Lung (tissue), 16 donors: ENCODE measurements around the gene USP16. TPM values are rescaled to one million over a fixed set of nuclear protein-coding genes. Genes with fewer than 3 reads are reported as not detected.

Experiments used
- ATAC-seq: fragments of 200-7000 bp; cut with Tn5 transposase; one replicate; pipeline ENCODE4 v1.9.1; 2020; ENCODE audit warnings: moderate number of reproducible peaks; ENCODE audit not compliant: insufficient read depth, low FRiP score
- DNase-seq, 3 donors: peaks; one replicate each; pipeline ENCODE4 v3.0.0-alpha.2; 2013 to 2017
- H3K27ac ChIP-seq, 2 donors: one replicate each; pipeline ENCODE4 v1.5.1; 2013; ENCODE audit warnings: mild to moderate bottlenecking in 2 of 2, moderate library complexity in 2 of 2, control low read depth in 1 of 2, inconsistent platforms in 1 of 2, low read depth in 1 of 2, low read length in 1 of 2
- H3K27me3 ChIP-seq, 3 donors: one replicate each; pipeline ENCODE4 v1.5.1; 2013; ENCODE audit warnings: low read length in 2 of 3; ENCODE audit not compliant: control insufficient read depth in 3 of 3, insufficient read depth in 3 of 3
- H3K36me3 ChIP-seq, 4 donors: one replicate each; pipeline ENCODE4 v1.5.1; 2013; ENCODE audit warnings: low read length in 4 of 4, mild to moderate bottlenecking in 1 of 4, moderate library complexity in 1 of 4; ENCODE audit not compliant: control insufficient read depth in 4 of 4, insufficient read depth in 4 of 4
- H3K4me1 ChIP-seq, 5 donors: one replicate each; pipeline ENCODE4 v1.5.1; 2013; ENCODE audit warnings: low read length in 5 of 5, mild to moderate bottlenecking in 2 of 5, moderate library complexity in 1 of 5; ENCODE audit not compliant: control insufficient read depth in 5 of 5, insufficient read depth in 5 of 5
- H3K4me3 ChIP-seq: one replicate; pipeline ENCODE4 v1.5.1; 2013; ENCODE audit warnings: mild to moderate bottlenecking, control low read depth, moderate library complexity
- H3K9ac ChIP-seq, 2 donors: one replicate each; pipeline ENCODE4 v1.5.1; 2013; ENCODE audit warnings: low read length in 2 of 2, control low read depth in 1 of 2; ENCODE audit not compliant: insufficient read depth in 1 of 2
- H3K9me3 ChIP-seq, 4 donors: one replicate each; pipeline ENCODE4 v1.5.1; 2013; ENCODE audit warnings: low read length in 3 of 4, mild to moderate bottlenecking in 1 of 4, moderate library complexity in 1 of 4; ENCODE audit not compliant: control insufficient read depth in 4 of 4, insufficient read depth in 3 of 4
- WGBS, 2 donors: extraction: QIAGEN DNeasy Blood & Tissue Kit; methylation state at CpG; one replicate each; pipeline ENCODE4 v1.1.7; 2013; 5-methylcytosine and 5-hydroxymethylcytosine counted together
- long read RNA-seq, 5 donors: transcript quantifications; one replicate each; lab custom pipeline, GENCODE V29; 2026
- polyA plus RNA-seq, 2 donors: library from polyadenylated mRNA; stranded (reverse); fragments of 200-250 nt; gene quantifications; one replicate each; pipeline ENCODE4 v1.2.1, GENCODE V29; 2013
- total RNA-seq, 2 donors: library from RNA; depleted of rRNA in 1 of 2; stranded (reverse); fragments of >200 nt in 1 of 2; gene quantifications; one replicate each; pipeline ENCODE4 v1.2.1, GENCODE V29; 2014 to 2021
- TF ChIP-seq, protein P1 (sequence below): IDR thresholded peaks from 2 replicates; pipeline ENCODE4 v1.5.1; 2012; ENCODE audit warnings: mild to moderate bottlenecking; ENCODE audit errors: control extremely low read depth, extremely low read depth
- donor health status: control.
- donor health status: control.
- donor health status: Bipolar disorder and iron deficiency.
- donor health status: healthy.
- donor health status: DM: yes; HTN: yes; CAD: no.

The USP16 gene
- total RNA-seq (10 to 100 TPM; 33.2 to 42.3 TPM), polyA plus RNA-seq (10 to 100 TPM; 22.7 to 23.9 TPM)
- long read RNA-seq, donor 1, partial matches to known transcripts = 0 of 5 reads
- long read RNA-seq, donor 1, other reads (novel, unspliced or antisense) = 0 of 5 reads
- long read RNA-seq, donor 2 = 0 reads
- long read RNA-seq, donor 3, partial matches to known transcripts = 0 of 3 reads
- long read RNA-seq, donor 3, other reads (novel, unspliced or antisense) = 0 of 3 reads
- long read RNA-seq, donor 4, partial matches to known transcripts = 0 of 3 reads
- long read RNA-seq, donor 4, other reads (novel, unspliced or antisense) = 0 of 3 reads
- long read RNA-seq, donor 5, partial matches to known transcripts = 0 of 2 reads
- long read RNA-seq, donor 5, other reads (novel, unspliced or antisense) = 0 of 2 reads

DNA sequence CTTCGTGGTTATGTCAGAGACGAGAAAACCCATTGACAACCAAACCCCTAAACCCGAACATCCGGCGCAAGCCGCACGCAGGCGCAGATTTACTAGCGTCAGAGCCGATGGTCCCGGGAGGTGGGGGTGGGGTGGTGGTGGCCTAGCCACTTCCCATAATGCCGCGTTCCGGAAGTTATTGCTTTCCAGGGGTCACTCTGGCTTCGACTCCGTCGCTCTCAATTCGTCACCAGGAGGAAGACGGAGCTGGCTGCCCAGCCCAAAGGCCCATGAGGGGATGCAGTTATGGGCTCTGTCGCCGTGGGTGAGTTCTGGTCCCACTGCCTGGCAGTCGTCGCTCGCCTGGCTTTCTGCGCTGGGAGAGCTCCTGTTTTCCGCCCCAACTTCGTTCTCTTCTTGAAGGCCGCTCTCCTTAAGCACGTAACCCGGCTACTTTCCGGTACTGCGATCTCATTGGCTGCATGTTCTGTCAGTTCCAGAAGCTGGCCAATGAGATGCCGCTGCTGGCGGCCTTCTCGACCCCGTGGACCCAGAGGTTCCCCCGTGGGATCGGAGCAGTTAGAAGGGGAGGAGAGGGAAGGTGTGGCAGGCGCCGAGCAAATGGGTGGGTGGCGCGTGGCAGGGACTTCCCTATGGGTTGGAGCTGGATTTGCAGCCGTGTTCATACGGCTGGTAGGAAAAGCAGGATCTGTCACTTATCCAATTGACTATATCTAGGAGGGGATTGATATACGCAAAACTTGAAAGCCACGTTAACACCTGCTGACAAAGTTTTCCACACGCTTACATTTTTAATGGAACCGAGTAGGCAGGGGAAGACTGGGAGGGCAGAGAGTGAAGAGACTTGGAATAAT is at the start of gene USP16:
Gene USP16, plus strand, starts transcription at position 195 of the 854 bp plus-strand sequence. CDS start 3,246 bp downstream, outside the sequence.
- H3K4me3 ChIP-seq = peak within 1 kb of the TSS; percentile 82
- DNase-seq (peak; percentile 97 to 99 (median 98)), ATAC-seq (peak; percentile 97)
- WGBS, 2 donors = 0% methylated on average over 48 of the region's 48 CpGs
- peaks cover 0 to 4% (median 2%) of the 10 kb centered on the region in 4 donors for H3K36me3 ChIP-seq
- no peaks in the 10 kb centered on the region for H3K9me3 ChIP-seq
- no peaks in the 10 kb centered on the region for H3K27me3 ChIP-seq
- H3K4me1 ChIP-seq = peaks cover 0 to 18% (median 5%) of the 10 kb centered on the region in 5 donors
- peak within 1 kb of the TSS; percentile 94 to 96 for H3K9ac ChIP-seq
- TF ChIP-seq, protein P1, sequence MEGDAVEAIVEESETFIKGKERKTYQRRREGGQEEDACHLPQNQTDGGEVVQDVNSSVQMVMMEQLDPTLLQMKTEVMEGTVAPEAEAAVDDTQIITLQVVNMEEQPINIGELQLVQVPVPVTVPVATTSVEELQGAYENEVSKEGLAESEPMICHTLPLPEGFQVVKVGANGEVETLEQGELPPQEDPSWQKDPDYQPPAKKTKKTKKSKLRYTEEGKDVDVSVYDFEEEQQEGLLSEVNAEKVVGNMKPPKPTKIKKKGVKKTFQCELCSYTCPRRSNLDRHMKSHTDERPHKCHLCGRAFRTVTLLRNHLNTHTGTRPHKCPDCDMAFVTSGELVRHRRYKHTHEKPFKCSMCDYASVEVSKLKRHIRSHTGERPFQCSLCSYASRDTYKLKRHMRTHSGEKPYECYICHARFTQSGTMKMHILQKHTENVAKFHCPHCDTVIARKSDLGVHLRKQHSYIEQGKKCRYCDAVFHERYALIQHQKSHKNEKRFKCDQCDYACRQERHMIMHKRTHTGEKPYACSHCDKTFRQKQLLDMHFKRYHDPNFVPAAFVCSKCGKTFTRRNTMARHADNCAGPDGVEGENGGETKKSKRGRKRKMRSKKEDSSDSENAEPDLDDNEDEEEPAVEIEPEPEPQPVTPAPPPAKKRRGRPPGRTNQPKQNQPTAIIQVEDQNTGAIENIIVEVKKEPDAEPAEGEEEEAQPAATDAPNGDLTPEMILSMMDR = no peak
- peak within 1 kb of the TSS; percentile 100 for H3K27ac ChIP-seq

DNA sequence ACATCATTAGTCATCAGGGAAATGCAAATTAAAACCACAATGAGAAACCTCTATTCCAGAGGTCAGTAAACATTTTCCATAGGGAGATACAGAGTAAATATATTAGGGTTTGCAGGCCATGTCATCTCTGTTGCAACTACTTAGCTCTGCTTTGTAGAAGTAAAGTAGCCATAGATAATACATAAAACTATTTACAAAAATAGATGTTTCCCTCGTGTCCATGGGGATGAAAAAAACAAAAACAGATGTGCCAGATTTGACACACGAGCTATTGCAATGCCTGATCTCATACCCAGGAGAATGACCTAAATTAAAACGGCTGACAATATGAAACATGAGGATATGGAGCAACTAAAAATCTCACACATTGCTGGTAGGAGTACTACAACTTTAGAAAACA is 49.1 kb upstream of the USP16 start:
- no peaks in the 10 kb centered on the region for H3K27me3 ChIP-seq
- TF ChIP-seq, protein P1 = no peak
- H3K4me3 ChIP-seq = no peak overlapping the region
- ATAC-seq (no peak), DNase-seq (peak in 1 of 3 donors; percentile 1)
- no peak overlapping the region for H3K27ac ChIP-seq
- peaks cover 0 to 9% (median 0%) of the 10 kb centered on the region in 5 donors for H3K4me1 ChIP-seq
- no peaks in the 10 kb centered on the region for H3K9me3 ChIP-seq
- WGBS, 2 donors = 75 to 78% methylated on average over 3 of the region's 3 CpGs
- no peak overlapping the region for H3K9ac ChIP-seq
- peaks cover 13 to 20% (median 18%) of the 10 kb centered on the region in 4 donors for H3K36me3 ChIP-seq

DNA sequence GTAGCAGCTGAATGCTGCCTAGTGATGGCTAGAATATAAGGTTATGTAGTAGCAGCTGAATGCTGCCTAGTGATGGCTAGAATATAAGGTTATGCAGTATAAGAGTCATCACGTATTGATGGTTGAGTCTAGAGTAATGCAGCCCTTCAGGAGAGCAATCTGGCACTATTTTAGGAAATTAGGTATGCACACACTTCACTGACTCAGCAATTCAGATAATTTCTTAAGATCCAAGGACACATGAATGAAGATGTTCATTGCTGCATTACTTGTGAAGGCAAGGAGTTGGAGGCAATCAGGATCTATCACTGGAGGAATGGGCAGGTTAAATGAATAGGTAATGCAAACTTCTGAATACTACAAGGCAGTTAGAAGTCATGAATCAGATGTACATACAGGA is 45.4 kb upstream of the USP16 start:
- 92 to 98% methylated on average over 1 of the region's 1 CpG for WGBS, 2 donors
- Histone ChIP-seq H3K27ac (no peak overlapping the region), H3K9ac (no peak overlapping the region), H3K9me3 (no peaks in the 10 kb centered on the region), H3K4me3 (no peak overlapping the region), H3K27me3 (no peaks in the 10 kb centered on the region), H3K4me1 (peaks cover 0 to 6% (median 0%) of the 10 kb centered on the region in 5 donors), H3K36me3 (peaks cover 18 to 33% (median 26%) of the 10 kb centered on the region in 4 donors)
- no peak for ATAC-seq
- no peak for DNase-seq
- TF ChIP-seq, protein P1 = no peak
